ENCODE data around the gene TLX1.

The TLX1 gene

GRCh38 chr10:101112799-101113594 is 18.1 kb upstream of the TLX1 start:
- no peak for DNase-seq (ENCODE audit: low read depth)

- DNase-seq (ENCODE audit: low read depth): no peak
Measured at GRCh38 chr10:101113890-101114403, 17.2 kb upstream of the TLX1 start.

GRCh38 chr10:101114646-101115045 is 16.5 kb upstream of the TLX1 start:
- DNase-seq (ENCODE audit: low read depth): no peak

- no peak for DNase-seq (ENCODE audit: low read depth)
Measured at GRCh38 chr10:101116754-101117153, 14.3 kb upstream of the TLX1 start.

GRCh38 chr10:101118031-101118430 is 13.1 kb upstream of the TLX1 start:
- DNase-seq (ENCODE audit: low read depth): no peak

- DNase-seq (ENCODE audit: low read depth): no peak
Measured at GRCh38 chr10:101120520-101120883, 10.6 kb upstream of the TLX1 start.

GRCh38 chr10:101120884-101121653 is 10.0 kb upstream of the TLX1 start:
- DNase-seq (ENCODE audit: low read depth): no peak

GRCh38 chr10:101121654-101122031 is 9.5 kb upstream of the TLX1 start:
- DNase-seq (ENCODE audit: low read depth): no peak

GRCh38 chr10:101122270-101123084 is 8.6 kb upstream of the TLX1 start:
- no peak for DNase-seq (ENCODE audit: low read depth)

GRCh38 chr10:101123085-101123814 is 7.8 kb upstream of the TLX1 start:
- DNase-seq (ENCODE audit: low read depth): no peak

- no peak for DNase-seq (ENCODE audit: low read depth)
Measured at GRCh38 chr10:101123815-101124617, 7.1 kb upstream of the TLX1 start.

- no peak for DNase-seq (ENCODE audit: low read depth)
Measured at GRCh38 chr10:101124933-101125332, 6.2 kb upstream of the TLX1 start.

- no peak for DNase-seq (ENCODE audit: low read depth)
Measured at GRCh38 chr10:101126684-101127628, 4.1 kb upstream of the TLX1 start.

- no peak for DNase-seq (ENCODE audit: low read depth)
Measured at GRCh38 chr10:101130141-101130540, 959 bp upstream of the TLX1 start.

GRCh38 chr10:101131962-101132635 is 999 bp downstream of the TLX1 start:
- DNase-seq (ENCODE audit: low read depth): no peak

- DNase-seq (ENCODE audit: low read depth): no peak
Measured at GRCh38 chr10:101132636-101133473, 1.8 kb downstream of the TLX1 start.

- DNase-seq (ENCODE audit: low read depth): no peak
Measured at GRCh38 chr10:101133489-101134298, 2.6 kb downstream of the TLX1 start.
